Measurements from ENCODE around the gene SMARCA2. TPM values are rescaled to one million over a fixed set of nuclear protein-coding genes. Genes with fewer than 3 reads are reported as not detected.

SMARCA2 gene
- total RNA-seq, 4 donors from 2014 or later = 84.8 to 164 (median 91.6) TPM

GRCh38 chr9:2047144-2047671, 32.1 kb downstream of the SMARCA2 start:
- no peak for TF ChIP-seq CTCF (IDR thresholded peaks at IDR 0.05)
- ATAC-seq (ENCODE audit: low FRiP score) (peak; percentile 23), DNase-seq (ENCODE audit: low spot score) (no peak)

- no peak for TF ChIP-seq CTCF (IDR thresholded peaks at IDR 0.05)
- no peak for DNase-seq (ENCODE audit: low spot score)
- no peak for ATAC-seq (ENCODE audit: low FRiP score)
These were observed 32.8 kb downstream of the SMARCA2 start for GRCh38 chr9:2047916-2048315.

DNA sequence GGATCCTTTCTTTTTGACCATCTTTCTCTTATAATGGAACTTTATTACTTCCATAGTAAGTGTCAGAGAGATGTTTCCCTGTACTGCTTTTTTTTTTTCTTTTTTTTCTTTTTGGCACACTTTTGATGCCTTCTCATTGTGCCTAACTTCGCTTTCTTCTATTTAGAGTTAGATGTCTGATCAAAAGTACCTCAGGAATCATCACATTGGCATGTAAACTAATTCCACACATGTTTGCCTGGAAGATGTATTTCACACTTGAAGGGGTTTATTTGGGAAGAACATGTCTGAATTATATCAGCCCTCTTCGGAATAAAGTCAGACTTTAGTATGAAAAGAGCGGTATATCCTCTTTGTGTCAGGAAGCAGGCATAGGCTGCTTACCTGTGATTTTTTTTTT, 35.1 kb downstream of the SMARCA2 start:
- no peak for ATAC-seq (ENCODE audit: low FRiP score)
- no peak for DNase-seq (ENCODE audit: low spot score)
- no peak for TF ChIP-seq CTCF (IDR thresholded peaks at IDR 0.05)

- no peak for TF ChIP-seq CTCF (IDR thresholded peaks at IDR 0.05)
- ATAC-seq (ENCODE audit: low FRiP score) (no peak), DNase-seq (ENCODE audit: low spot score) (no peak)
These were observed 39.0 kb downstream of the SMARCA2 start for GRCh38 chr9:2053883-2054845.

- TF ChIP-seq CTCF (IDR thresholded peaks at IDR 0.05) = no peak
- DNase-seq (ENCODE audit: low spot score) (no peak), ATAC-seq (ENCODE audit: low FRiP score) (no peak)
These were observed 40.1 kb downstream of the SMARCA2 start for GRCh38 chr9:2055203-2055658.

GRCh38 chr9:2059274-2059929, 44.3 kb downstream of the SMARCA2 start:
- ATAC-seq (ENCODE audit: low FRiP score) (no peak), DNase-seq (ENCODE audit: low spot score) (no peak)
- no peak for TF ChIP-seq CTCF (IDR thresholded peaks at IDR 0.05)

Data from omental fat pad (tissue), 4 donors.